Measurements from ENCODE around the gene PUS10.

DNA sequence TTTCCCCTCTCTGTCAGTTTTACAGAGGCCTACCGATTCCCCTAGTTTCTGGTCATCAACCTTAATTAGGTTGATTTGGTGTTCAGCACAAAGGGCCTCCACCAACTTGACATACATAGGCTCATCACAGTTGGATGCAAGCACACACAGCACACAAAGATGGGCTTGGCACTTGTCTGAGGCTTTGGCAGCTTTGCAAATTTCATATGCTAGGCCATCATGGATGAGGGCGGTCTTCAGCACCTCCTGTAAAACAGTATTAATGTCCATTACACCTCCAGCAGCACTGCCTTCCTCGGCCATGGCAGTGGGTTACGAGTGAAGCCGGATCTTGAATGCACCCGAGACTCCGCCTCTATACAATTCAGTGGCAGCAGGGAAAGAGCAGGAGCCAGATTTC is 79.8 kb downstream of the PUS10 start:
- TF ChIP-seq SMC3 (IDR thresholded peaks at IDR 0.05), result no peak
- TF ChIP-seq CTCF (IDR thresholded peaks at IDR 0.05), result no peak

Data from A549 (cell line).